ENCODE data around the gene ACBD4. TPM values are rescaled to one million over a fixed set of nuclear protein-coding genes. Genes with fewer than 3 reads are reported as not detected.
A peak's percentile ranks its signal among the peaks of the same experiment; 100 is the strongest.

The ACBD4 gene
- total RNA-seq, 1 donor from 2014 or later = 16.3 TPM

- Histone ChIP-seq H3K9me3 (no peaks in the 10 kb centered on the region), H3K36me3 (no peaks in the 10 kb centered on the region), H3K27me3 (no peaks in the 10 kb centered on the region), H3K4me1 (peaks cover 47% of the 10 kb centered on the region), H3K4me3 (peak overlapping the region; percentile 87), H3K27ac (peak overlapping the region; percentile 100)
- intact Hi-C loops (cut with DNase I) = no loop called here
- DNase-seq (peak; percentile 91), ATAC-seq (peak; percentile 48)
- TF ChIP-seq, protein P1, sequence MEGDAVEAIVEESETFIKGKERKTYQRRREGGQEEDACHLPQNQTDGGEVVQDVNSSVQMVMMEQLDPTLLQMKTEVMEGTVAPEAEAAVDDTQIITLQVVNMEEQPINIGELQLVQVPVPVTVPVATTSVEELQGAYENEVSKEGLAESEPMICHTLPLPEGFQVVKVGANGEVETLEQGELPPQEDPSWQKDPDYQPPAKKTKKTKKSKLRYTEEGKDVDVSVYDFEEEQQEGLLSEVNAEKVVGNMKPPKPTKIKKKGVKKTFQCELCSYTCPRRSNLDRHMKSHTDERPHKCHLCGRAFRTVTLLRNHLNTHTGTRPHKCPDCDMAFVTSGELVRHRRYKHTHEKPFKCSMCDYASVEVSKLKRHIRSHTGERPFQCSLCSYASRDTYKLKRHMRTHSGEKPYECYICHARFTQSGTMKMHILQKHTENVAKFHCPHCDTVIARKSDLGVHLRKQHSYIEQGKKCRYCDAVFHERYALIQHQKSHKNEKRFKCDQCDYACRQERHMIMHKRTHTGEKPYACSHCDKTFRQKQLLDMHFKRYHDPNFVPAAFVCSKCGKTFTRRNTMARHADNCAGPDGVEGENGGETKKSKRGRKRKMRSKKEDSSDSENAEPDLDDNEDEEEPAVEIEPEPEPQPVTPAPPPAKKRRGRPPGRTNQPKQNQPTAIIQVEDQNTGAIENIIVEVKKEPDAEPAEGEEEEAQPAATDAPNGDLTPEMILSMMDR (IDR thresholded peaks at IDR 0.05) = no peak
Observed at GRCh38 chr17:45147581-45148182, 12.2 kb downstream of the ACBD4 start.

GRCh38 chr17:45148183-45149036 is 12.9 kb downstream of the ACBD4 start, which contains the start of gene HEXIM1:
TSS of gene HEXIM1 (plus strand) at chr17:45148475. CDS start at chr17:45149191, 716 bp downstream.
- H3K27ac ChIP-seq = peak within 1 kb of the TSS; percentile 100
- TF ChIP-seq, protein P1 (IDR thresholded peaks at IDR 0.05) = no peak
- DNase-seq (peak; percentile 99), ATAC-seq (peak; percentile 88)
- H3K36me3 ChIP-seq = no peaks in the 10 kb centered on the region
- intact Hi-C loops (cut with DNase I) = no loop called here
- peak within 1 kb of the TSS; percentile 87 for H3K4me3 ChIP-seq
- no peaks in the 10 kb centered on the region for H3K27me3 ChIP-seq
- H3K9me3 ChIP-seq = no peaks in the 10 kb centered on the region
- peaks cover 45% of the 10 kb centered on the region for H3K4me1 ChIP-seq

DNA sequence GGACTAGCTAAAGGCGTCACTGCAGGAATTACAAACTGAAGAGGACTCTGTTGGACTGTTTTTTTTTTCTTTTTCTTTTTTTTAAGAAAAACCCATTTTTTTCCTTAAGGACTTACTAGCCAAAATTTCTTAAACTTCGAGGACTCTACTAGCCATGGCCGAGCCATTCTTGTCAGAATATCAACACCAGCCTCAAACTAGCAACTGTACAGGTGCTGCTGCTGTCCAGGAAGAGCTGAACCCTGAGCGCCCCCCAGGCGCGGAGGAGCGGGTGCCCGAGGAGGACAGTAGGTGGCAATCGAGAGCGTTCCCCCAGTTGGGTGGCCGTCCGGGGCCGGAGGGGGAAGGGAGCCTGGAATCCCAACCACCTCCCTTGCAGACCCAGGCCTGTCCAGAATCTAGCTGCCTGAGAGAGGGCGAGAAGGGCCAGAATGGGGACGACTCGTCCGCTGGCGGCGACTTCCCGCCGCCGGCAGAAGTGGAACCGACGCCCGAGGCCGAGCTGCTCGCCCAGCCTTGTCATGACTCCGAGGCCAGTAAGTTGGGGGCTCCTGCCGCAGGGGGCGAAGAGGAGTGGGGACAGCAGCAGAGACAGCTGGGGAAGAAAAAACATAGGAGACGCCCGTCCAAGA is 13.7 kb downstream of the ACBD4 start:
- intact Hi-C loops (cut with DNase I) = no loop called here
- ATAC-seq (peak; percentile 63), DNase-seq (peak; percentile 93)
- Histone ChIP-seq H3K27me3 (no peaks in the 10 kb centered on the region), H3K27ac (peak overlapping the region; percentile 92), H3K9me3 (no peaks in the 10 kb centered on the region), H3K4me3 (peak overlapping the region; percentile 87), H3K36me3 (no peaks in the 10 kb centered on the region), H3K4me1 (peaks cover 37% of the 10 kb centered on the region)
- TF ChIP-seq, protein P1 (IDR thresholded peaks at IDR 0.05) = peak; percentile 82

DNA sequence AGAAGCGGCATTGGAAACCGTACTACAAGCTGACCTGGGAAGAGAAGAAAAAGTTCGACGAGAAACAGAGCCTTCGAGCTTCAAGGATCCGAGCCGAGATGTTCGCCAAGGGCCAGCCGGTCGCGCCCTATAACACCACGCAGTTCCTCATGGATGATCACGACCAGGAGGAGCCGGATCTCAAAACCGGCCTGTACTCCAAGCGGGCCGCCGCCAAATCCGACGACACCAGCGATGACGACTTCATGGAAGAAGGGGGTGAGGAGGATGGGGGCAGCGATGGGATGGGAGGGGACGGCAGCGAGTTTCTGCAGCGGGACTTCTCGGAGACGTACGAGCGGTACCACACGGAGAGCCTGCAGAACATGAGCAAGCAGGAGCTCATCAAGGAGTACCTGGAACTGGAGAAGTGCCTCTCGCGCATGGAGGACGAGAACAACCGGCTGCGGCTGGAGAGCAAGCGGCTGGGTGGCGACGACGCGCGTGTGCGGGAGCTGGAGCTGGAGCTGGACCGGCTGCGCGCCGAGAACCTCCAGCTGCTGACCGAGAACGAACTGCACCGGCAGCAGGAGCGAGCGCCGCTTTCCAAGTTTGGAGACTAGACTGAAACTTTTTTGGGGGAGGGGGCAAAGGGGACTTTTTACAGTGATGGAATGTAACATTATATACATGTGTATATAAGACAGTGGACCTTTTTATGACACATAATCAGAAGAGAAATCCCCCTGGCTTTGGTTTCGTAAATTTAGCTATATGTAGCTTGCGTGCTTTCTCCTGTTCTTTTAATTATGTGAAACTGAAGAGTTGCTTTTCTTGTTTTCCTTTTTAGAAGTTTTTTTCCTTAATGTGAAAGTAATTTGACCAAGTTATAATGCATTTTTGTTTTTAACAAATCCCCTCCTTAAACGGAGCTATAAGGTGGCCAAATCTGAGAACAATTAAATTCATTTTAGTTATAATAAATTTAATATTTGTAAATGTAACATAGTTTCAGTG is 14.5 kb downstream of the ACBD4 start:
- Histone ChIP-seq H3K27me3 (no peaks in the 10 kb centered on the region), H3K4me1 (peaks cover 32% of the 10 kb centered on the region), H3K27ac (peak overlapping the region; percentile 92), H3K9me3 (no peaks in the 10 kb centered on the region), H3K36me3 (no peaks in the 10 kb centered on the region), H3K4me3 (peak overlapping the region; percentile 87)
- TF ChIP-seq, protein P1 (IDR thresholded peaks at IDR 0.05) = no peak
- DNase-seq = peak; percentile 85
- intact Hi-C loops (cut with DNase I) = no loop called here
- ATAC-seq = peak; percentile 2

Data from upper lobe of right lung (tissue), 1 donor.